GM12874 (cell line): Measurements from ENCODE around the gene CUL5.

Experiments
- CTCF ChIP-seq: IDR thresholded peaks from 2 replicates; pipeline ENCODE4 v1.5.1; 2011; ENCODE audit warnings: low read depth, mild to moderate bottlenecking, control low read depth, low read length, moderate library complexity; ENCODE audit not compliant: insufficient read depth

CUL5 gene

DNA sequence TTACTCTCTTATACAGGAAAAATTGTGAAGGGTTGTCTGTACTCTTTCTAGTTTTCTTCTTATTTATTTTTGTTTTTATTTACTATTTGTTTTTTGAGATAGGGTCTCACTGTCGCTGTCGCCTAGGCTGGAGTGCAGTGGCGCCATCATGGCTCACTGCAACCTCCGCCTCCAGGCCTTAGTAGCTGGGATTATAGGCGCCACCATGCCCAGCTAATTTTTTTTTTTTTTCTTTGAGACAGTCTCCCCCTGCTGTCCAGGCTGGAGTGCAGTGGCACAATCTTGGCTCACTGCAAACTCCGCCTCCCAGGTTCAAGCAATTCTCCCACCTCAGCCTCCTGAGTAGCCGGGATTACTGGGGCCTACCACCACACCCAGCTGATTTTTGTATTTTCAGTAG, 18.4 kb downstream of the CUL5 start:
- no peak for TF ChIP-seq CTCF

- TF ChIP-seq CTCF, result no peak
Observed at GRCh38 chr11:108032800-108033199, 24.1 kb downstream of the CUL5 start.

DNA sequence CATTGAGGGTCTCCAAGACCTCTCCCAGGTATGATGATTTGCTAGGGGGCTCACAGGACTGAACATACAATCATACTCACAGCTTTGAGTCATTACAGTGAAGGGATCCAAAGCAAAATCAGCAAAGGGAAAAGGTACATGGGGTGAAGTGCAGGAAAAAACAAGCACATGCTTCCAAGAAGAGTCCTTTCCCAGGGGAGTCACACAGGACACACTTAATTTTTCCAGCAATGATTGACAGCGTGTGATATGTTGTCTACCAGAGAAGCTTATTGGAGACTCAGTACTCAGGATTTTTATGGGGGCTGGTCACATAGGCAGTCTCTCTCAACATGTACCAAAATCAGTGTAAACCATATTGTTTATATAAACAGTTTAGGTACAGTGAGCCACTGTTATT, 25.3 kb downstream of the CUL5 start:
- TF ChIP-seq CTCF, result no peak

DNA sequence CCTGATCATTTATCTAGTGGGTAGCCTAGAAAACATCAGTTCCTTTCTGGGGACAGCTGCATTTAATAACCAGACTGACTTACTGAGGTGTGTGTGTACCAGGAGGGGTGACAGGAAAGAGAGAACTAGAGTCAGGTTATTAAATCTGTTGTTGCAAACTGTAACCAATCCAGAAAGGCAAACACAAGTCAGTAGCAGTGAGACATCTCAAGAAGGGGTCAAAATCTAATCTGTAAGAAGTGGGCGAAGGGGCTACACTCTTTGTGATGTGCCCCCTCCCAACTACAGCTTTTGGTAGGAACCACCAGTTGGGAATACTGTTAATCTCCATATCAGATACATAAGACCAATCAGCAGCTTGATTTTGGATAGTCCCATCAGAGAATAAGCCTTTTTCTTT, 26.3 kb downstream of the CUL5 start:
- no peak for TF ChIP-seq CTCF

- TF ChIP-seq CTCF, result no peak
Observed at GRCh38 chr11:108035690-108036089, 27.0 kb downstream of the CUL5 start.

DNA sequence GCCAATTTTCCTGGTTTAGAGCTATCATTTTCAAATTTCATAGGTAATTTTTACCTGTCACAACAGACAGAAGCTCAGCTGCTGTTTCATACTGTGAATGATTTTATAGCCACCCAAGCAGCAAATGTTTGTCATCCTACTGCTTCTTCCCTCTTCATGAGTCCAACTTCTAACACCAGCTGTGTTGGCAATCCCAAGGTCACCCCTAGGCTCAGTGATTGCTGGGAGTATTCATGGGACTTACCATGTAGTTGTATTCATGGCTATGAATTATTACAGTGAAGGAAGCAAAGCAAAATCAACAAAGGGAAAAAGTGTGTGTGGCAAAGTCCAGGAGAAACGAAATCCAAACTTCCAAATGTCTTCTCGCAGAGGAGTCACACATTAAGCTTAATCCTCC, 28.5 kb downstream of the CUL5 start:
- no peak for TF ChIP-seq CTCF

GRCh38 chr11:108037636-108038035, 28.9 kb downstream of the CUL5 start:
- no peak for TF ChIP-seq CTCF

GRCh38 chr11:108048269-108048668, 39.6 kb downstream of the CUL5 start:
- no peak for TF ChIP-seq CTCF
